Dedifferentiated amniotic fluid mesenchymal stem cell (primary cell): ENCODE data around the gene HECTD2.

Experiments
- DNase-seq: peaks from one replicate; pipeline ENCODE4 v3.0.0-alpha.2; 2016; ENCODE audit errors: extremely low spot score

Gene HECTD2

DNA sequence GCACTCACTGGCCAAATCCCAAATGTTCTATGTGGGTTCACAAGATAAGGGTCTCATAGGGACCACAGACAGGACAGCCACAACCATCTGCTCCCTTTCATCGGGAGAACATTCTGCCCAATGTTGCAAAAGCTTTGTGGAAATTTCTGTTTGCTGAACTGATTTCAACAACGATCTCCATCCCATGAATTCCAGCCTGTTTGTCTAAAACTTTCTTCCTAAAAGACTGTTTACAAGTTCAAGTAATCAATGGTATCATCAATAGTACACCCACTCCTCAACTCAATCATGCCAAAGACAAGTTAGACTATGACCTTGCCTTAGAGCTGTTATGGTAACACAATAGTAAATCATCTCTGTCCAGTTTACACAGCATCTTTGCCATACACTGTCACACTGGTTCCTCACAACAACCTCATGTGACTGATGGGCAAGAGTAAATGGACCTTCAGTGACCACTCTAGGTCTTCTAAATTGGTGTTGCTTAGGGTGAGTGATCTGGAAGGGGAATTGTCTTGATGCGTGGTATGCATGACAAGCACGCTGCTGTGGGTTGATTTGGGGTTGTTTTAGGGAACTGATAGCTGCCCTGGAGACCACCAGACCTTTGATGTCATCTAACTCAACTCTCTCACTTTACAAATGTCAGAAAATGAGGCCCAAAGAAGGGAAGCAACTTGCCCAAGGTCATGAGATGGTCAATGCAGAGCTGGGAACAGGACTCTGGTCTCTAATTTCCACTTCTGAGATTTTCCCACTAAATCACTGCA lies 127.7 kb downstream of the HECTD2 start:
- DNase-seq, result no peak

DNA sequence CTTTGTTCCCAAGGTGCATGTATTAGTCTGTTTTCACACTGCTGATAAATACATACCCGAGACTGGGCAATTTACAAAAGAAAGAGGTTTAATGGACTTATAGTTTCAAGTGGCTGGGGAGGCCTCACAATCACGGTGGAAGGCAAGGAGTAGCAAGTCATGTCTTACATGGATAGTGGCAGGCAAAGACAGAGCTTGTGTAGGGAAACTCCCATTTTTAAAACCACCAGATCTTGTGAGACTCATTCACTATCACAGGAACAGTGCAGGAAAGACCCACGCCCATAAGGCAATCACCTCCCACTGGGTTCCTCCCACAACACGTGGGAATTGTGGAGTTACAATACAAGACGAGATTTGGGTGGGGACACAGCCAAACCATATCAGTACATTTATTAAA lies 129.8 kb downstream of the HECTD2 start:
- DNase-seq, result no peak

DNA sequence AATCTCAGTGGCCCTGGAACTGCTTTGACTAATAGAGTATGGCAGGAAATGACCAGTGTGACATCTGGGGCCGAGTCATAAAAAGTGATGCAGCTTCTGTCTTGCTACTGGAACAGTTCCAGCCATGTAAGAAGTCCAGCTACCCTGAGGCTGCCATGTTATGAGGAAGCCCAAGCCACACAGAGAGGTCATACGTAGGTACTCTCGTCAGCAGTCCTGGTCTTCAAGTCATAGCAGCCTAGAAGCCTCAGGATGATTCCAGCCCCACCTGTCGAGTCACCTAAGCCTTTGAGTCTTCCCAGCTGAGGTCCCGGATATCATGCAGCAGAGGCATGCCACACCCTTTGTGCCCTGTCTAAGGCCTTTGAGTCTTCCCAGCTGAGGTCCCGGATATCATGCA lies 130.6 kb downstream of the HECTD2 start:
- no peak for DNase-seq

GRCh38 chr10:91541481-91541880 lies 131.3 kb downstream of the HECTD2 start:
- DNase-seq, result no peak

GRCh38 chr10:91545384-91545783 lies 135.2 kb downstream of the HECTD2 start:
- no peak for DNase-seq

- DNase-seq, result no peak
Observed at GRCh38 chr10:91545838-91546237, 135.7 kb downstream of the HECTD2 start.

- no peak for DNase-seq
Observed at GRCh38 chr10:91549262-91549661, 139.1 kb downstream of the HECTD2 start.

GRCh38 chr10:91550021-91550420 lies 139.9 kb downstream of the HECTD2 start:
- no peak for DNase-seq

GRCh38 chr10:91551856-91552255 lies 141.7 kb downstream of the HECTD2 start:
- no peak for DNase-seq

DNA sequence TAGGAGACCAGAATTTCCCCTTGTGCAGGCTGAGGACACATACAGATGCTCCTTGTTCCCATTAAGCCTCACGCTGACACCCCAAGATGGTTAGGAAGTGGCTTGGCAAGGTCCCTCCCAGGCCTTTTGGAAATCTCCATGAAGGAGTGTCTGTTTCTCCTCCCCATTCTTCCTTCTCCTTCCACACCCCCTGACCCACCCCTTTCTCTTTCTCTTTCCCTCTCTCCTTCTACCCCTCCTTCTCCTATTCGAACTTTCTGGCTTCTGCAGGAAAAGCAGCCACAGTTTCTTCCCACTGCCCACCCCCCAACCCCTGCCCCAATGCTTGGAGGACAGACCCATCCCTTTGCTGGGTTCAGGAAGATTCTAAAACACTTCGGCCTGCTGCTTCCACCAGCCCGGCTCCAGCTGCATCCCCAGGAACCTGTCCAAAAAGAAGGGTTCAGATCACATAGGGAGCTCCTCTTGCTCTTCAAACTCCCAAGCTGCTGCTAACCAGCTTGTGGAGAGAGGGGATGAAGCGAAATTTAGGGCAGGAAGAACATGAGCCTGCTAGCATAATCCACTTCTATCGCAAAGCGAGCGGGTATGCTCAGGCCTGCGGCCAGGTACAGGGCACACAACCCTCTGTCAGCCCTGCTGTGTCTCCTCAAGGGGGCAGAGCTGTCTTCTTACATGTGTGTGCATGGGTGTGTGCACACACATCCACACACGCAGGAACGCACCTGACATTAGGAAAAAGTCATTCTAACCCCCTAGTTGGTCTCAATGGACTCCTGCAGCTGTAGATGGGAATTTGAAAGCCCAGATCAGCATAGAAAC lies 142.3 kb downstream of the HECTD2 start:
- DNase-seq, result no peak

DNA sequence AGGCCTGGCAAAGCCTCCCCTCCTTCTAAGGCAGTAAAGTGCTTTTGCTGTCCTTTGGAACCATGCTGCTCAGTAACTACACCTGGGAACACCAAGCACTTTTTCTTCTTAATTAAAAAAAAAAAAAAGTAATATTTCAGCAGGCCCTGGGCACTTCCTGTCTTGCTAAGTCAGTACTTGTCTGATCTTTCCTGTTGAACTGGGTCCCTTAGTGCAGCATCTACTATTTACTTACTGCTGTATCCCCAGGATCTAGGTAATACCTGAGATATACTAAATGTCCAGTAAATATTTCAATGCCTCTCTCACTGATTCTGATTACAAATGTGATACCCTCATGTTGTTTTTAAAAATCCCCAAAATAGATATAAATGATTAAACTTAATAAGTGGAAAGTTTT lies 145.3 kb downstream of the HECTD2 start:
- no peak for DNase-seq

GRCh38 chr10:91556691-91557566 lies 146.8 kb downstream of the HECTD2 start:
- no peak for DNase-seq

DNA sequence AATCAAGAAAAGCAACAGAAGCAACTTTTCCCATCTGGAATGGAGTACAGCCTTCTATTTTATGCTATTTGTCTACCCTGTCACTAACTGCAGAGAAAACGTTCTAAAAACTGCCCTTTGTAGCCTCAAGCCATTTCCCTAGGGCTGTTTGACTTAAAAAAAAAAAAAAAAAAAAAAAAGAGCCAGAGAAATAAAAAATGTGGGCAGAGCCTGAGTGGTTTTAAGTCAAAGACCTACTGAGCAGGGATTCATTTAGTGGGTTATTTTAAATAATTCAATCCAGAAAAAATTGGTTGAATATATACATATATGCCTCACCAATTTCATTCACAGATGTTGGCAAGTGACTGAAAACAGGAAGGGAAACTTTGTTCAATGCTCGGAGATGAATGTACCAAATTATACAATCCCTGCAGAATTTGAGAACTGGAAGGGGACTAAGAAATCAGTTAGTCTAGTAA lies 147.5 kb downstream of the HECTD2 start:
- DNase-seq, result no peak

DNA sequence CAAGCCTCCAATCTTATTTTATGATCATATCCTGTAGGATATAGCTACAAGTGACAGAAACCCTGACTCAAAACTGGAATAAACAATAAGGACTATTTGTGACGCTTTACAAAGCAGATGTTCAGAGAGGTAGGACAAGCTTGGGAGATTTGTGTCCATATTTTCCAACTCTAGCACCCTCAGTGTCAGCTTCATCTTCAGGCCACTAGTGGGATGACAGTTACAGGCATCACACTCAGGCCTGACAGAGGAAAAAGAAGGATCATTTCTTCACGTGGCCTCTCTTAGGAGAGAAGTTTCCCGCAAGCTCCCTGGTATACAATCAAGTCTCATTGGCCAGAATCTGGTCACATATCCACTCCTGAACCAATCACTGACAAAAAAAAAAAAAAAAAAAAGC lies 148.3 kb downstream of the HECTD2 start:
- no peak for DNase-seq

DNA sequence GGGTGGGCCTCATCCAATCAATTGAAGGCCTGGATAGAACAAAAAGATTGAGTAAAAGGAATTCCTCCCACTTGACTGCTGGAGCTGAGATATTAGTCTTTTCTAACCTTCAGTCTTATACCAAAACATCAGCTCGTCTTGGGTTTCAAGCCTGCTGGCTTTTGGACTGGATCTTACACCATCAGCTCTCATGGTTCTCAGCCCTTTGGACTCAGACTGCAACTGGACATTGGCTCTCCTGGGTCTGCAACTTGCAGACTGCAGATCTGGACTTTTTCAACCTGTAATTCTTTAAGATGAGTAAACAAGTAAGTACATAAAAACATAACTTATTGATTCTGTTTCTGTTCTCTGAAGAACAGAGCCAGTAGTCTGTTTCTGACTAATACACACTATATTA lies 149.0 kb downstream of the HECTD2 start:
- DNase-seq, result no peak

GRCh38 chr10:91559750-91560149 lies 149.6 kb downstream of the HECTD2 start:
- DNase-seq, result no peak

GRCh38 chr10:91560827-91561226 lies 150.7 kb downstream of the HECTD2 start:
- DNase-seq, result peak; percentile 49

GRCh38 chr10:91562839-91563581 lies 152.9 kb downstream of the HECTD2 start:
- DNase-seq, result no peak

DNA sequence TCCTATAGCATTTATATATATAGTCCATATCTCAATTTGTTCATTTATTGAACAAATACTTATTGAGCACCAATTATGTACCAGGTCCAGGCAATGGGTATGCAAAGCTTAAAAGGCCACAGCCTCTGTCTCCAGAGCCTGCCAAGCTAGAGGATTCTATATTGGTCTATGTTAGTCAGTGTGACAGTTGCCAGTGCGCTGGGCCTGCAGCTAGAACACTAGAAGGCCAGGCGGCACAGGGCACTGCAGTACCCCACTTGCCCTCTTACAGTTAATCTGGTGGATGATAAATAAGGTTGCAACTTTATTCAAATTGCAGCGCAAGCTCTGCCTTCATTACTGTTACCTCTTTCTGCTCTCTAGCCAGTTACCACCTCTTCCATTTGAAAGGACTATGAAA lies 153.9 kb downstream of the HECTD2 start:
- no peak for DNase-seq
